Fibroblast of mammary gland (primary cell): ENCODE data around the gene GANC.

Experiments used
- DNase-seq: peaks from one replicate; pipeline ENCODE4 v3.0.0-alpha.2; 2010; ENCODE audit warnings: low read depth
- H3K4me3 ChIP-seq: 2 replicates; pipeline ENCODE4 v1.5.1; 2011; ENCODE audit warnings: low read depth, mild to moderate bottlenecking, low read length, moderate library complexity; ENCODE audit not compliant: control insufficient read depth
- CTCF ChIP-seq: conservative IDR thresholded peaks from 2 replicates; pipeline ENCODE4 v1.5.1; 2011; ENCODE audit warnings: low read depth, low read length, inconsistent platforms; ENCODE audit not compliant: control insufficient read depth, insufficient read depth

GANC gene

DNA sequence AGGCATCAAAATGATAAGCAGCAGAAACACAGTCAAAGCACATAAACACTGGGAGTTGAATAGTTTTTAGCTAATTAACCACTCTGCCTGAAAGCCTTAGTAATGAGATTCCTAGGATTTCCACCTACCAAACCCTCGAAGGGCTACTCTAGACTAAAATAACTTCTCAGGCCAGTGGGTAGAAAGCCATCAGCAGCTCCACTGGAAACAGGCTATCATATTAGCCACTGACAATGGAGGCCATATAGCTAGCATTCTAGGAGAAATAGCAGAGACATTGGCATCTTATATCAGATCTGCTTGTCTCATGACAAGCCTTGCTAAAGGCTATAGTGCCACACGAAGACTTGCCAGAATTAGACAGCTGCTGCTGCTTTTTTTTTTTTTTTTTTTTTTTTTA is 81.8 kb downstream of the GANC start:
- DNase-seq: no peak
- TF ChIP-seq CTCF: no peak
- H3K4me3 ChIP-seq: no peak overlapping the region

- no peak for TF ChIP-seq CTCF
- no peak overlapping the region for H3K4me3 ChIP-seq
- DNase-seq: no peak
These were observed 82.3 kb downstream of the GANC start for GRCh38 chr15:42355291-42355690.

DNA sequence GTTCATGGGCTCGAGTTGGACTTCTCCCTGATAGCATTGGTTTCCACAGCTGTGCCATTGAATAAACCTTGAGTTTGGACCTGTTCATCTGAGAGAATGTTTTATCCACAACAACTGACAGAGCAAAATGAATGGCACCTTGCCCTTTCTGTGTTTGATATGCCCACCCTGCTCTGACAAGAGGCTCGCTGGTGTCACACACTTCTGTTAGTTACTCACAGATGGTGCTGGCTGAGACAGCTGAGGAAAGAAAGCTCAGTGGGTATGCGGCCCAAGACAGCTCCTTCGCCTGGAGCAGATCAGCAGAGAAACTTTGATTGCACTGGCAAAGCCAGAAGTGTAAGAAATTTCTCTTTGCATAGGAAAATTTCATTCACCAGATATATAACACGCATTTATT is 83.8 kb downstream of the GANC start:
- H3K4me3 ChIP-seq: no peak overlapping the region
- no peak for TF ChIP-seq CTCF
- no peak for DNase-seq

GRCh38 chr15:42358141-42358540 is 85.1 kb downstream of the GANC start:
- H3K4me3 ChIP-seq: no peak overlapping the region
- TF ChIP-seq CTCF: no peak
- DNase-seq: no peak

- no peak for TF ChIP-seq CTCF
- H3K4me3 ChIP-seq: no peak within 1 kb of the TSS
- DNase-seq: no peak
These were observed 86.2 kb downstream of the GANC start, which contains the start of gene CAPN3 for GRCh38 chr15:42359249-42359648. TSS of gene CAPN3 (plus strand) at chr15:42359501. CDS start at chr15:42359806, 305 bp downstream.

DNA sequence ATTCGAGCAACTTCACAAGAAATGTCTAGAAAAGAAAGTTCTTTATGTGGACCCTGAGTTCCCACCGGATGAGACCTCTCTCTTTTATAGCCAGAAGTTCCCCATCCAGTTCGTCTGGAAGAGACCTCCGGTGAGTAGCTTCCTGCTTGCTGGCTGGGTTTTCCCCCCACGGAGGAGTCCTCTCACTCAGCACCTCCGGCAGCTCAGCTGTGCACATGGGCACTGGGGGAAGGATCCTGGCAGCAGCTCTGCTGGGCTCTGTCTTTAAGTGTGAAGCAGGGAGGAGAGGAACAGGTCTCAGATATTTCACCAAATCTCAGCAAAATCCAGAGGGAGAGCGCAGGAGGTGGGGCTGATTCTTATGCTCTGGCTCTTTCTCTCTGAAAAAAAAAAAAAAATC is 87.0 kb downstream of the GANC start:
- no peak for TF ChIP-seq CTCF
- no peak for DNase-seq
- no peak overlapping the region for H3K4me3 ChIP-seq

- no peak overlapping the region for H3K4me3 ChIP-seq
- no peak for DNase-seq
- TF ChIP-seq CTCF: no peak
These were observed 87.6 kb downstream of the GANC start for GRCh38 chr15:42360535-42361112.
